GM19351 (cell line): ENCODE results near the gene CACNB3.

ENCODE experiments used
- ATAC-seq: cut with Tn5 transposase; IDR thresholded peaks from one replicate; pipeline ENCODE4 v1.9.1; 2021; ENCODE audit warnings: mild to moderate bottlenecking, moderate library complexity; ENCODE audit not compliant: unreplicated experiment

The CACNB3 gene

GRCh38 chr12:48817873-48818830 is at the start of gene CACNB3:
Gene CACNB3, plus strand, starts transcription at chr12:48818496. Its CDS starts 434 bp downstream, at chr12:48818930.
- ATAC-seq = no peak

GRCh38 chr12:48768736-48769135 is 49.6 kb upstream of the CACNB3 start:
- no peak for ATAC-seq

GRCh38 chr12:48770756-48771155 is 47.5 kb upstream of the CACNB3 start:
- no peak for ATAC-seq

- no peak for ATAC-seq
These were observed 46.6 kb upstream of the CACNB3 start for GRCh38 chr12:48771588-48772112.

GRCh38 chr12:48773686-48774085 is 44.6 kb upstream of the CACNB3 start:
- no peak for ATAC-seq

GRCh38 chr12:48774516-48774915 is 43.8 kb upstream of the CACNB3 start:
- no peak for ATAC-seq

GRCh38 chr12:48775299-48775698 is 43.0 kb upstream of the CACNB3 start:
- ATAC-seq = no peak

GRCh38 chr12:48775991-48776649 is 42.2 kb upstream of the CACNB3 start:
- no peak for ATAC-seq

- ATAC-seq = no peak
These were observed 41.3 kb upstream of the CACNB3 start for GRCh38 chr12:48776956-48777355.

GRCh38 chr12:48777501-48778400 is 40.5 kb upstream of the CACNB3 start:
- ATAC-seq = no peak

GRCh38 chr12:48779869-48780268 is 38.4 kb upstream of the CACNB3 start:
- no peak for ATAC-seq

GRCh38 chr12:48780381-48781025 is 37.8 kb upstream of the CACNB3 start:
- ATAC-seq = no peak

- ATAC-seq = no peak
These were observed 36.4 kb upstream of the CACNB3 start for GRCh38 chr12:48781750-48782456.

GRCh38 chr12:48782457-48783395 is 35.6 kb upstream of the CACNB3 start:
- no peak for ATAC-seq

- no peak for ATAC-seq
These were observed 34.9 kb upstream of the CACNB3 start for GRCh38 chr12:48783432-48783831.

- no peak for ATAC-seq
These were observed 31.4 kb upstream of the CACNB3 start for GRCh38 chr12:48786591-48787544.

GRCh38 chr12:48787791-48788523 is 30.3 kb upstream of the CACNB3 start:
- no peak for ATAC-seq
